Activated CD8-positive, alpha-beta T cell treated with anti-CD3 and anti-CD28 coated beads for 36 hours (primary cell): ENCODE results near the gene PLD1. TPM values are rescaled to one million over a fixed set of nuclear protein-coding genes. Genes with fewer than 3 reads are reported as not detected.

Source experiments
- ATAC-seq: fragments of 200-7000 bp; cut with Tn5 transposase; one replicate; pipeline ENCODE4 v1.10.0; 2021; ENCODE audit warnings: mild to moderate bottlenecking, moderate library complexity
- CTCF ChIA-PET: fragments of 350-600 bp; sonication (Branson Sonifier 250); formaldehyde crosslinking; loops from one replicate; lab custom pipeline; 2021; ENCODE audit warnings: antibody characterized with exemption; lab: Charles Lee
- POLR2A ChIA-PET: fragments of 350-600 bp; sonication (Branson Sonifier 250); formaldehyde crosslinking; loops from one replicate; lab custom pipeline; 2021; ENCODE audit warnings: antibody characterized with exemption; lab: Charles Lee
- DNase-seq: peaks from one replicate; pipeline ENCODE4 v3.0.0-alpha.2; 2020
- H3K27ac Mint-ChIP-seq: one replicate; pipeline ENCODE4 v1.8.0; 2021; ENCODE audit warnings: mild to moderate bottlenecking, mixed read lengths
- H3K27me3 Mint-ChIP-seq: one replicate; pipeline ENCODE4 v1.8.0; 2021; ENCODE audit warnings: mixed read lengths
- H3K36me3 Mint-ChIP-seq: one replicate; pipeline ENCODE4 v1.8.0; 2021; ENCODE audit warnings: low read depth, mixed read lengths
- H3K4me1 Mint-ChIP-seq: one replicate; pipeline ENCODE4 v1.8.0; 2021; ENCODE audit warnings: low read depth, mixed read lengths
- H3K4me3 Mint-ChIP-seq: one replicate; pipeline ENCODE4 v1.8.0; 2021; ENCODE audit warnings: mild to moderate bottlenecking, moderate library complexity, mixed read lengths
- H3K9me3 Mint-ChIP-seq: one replicate; pipeline ENCODE4 v1.8.0; 2021; ENCODE audit warnings: mixed read lengths
- CTCF ChIP-seq: fragments of 200-600 bp; IDR thresholded peaks from one replicate; pipeline ENCODE4 v1.8.0; 2022; ENCODE audit warnings: antibody characterized with exemption, mild to moderate bottlenecking
- intact Hi-C: fragments of 100-400 bp; cut with micrococcal nuclease; formaldehyde crosslinking; loops from one replicate; pipeline ENCODE4 v1.10.0; 2022
- total RNA-seq, 2 experiments: library from RNA; stranded (reverse); gene quantifications; one replicate each; pipeline ENCODE4 v1.2.3, GENCODE V29; 2021

Gene PLD1
- total RNA-seq, 2 experiments from 2014 or later, result 0.86 to 1.2 TPM

GRCh38 chr3:171850320-171850959 is 40.2 kb upstream of the PLD1 start:
- DNase-seq (no peak), ATAC-seq (no peak)
- H3K27me3 Mint-ChIP-seq, result peaks cover 19% of the 10 kb centered on the region
- peaks cover 21% of the 10 kb centered on the region for H3K4me1 Mint-ChIP-seq
- ChIA-PET CTCF (interaction anchor here (1.0 kb wide), 1 partner anchor 15 kb away, joined by 3 read pairs; no protein-coding TSS in a partner anchor), POLR2A (no interaction called here)
- H3K4me3 Mint-ChIP-seq, result no peak overlapping the region
- intact Hi-C loops, result no loop called here
- no peak overlapping the region for H3K27ac Mint-ChIP-seq
- peaks cover 13% of the 10 kb centered on the region for H3K9me3 Mint-ChIP-seq
- TF ChIP-seq CTCF, result no peak
- peaks cover 2% of the 10 kb centered on the region for H3K36me3 Mint-ChIP-seq

- no peak for TF ChIP-seq CTCF
- intact Hi-C loops, result no loop called here
- Mint-ChIP-seq H3K4me3 (no peak overlapping the region), H3K27ac (no peak overlapping the region), H3K9me3 (peaks cover 13% of the 10 kb centered on the region), H3K4me1 (peaks cover 21% of the 10 kb centered on the region), H3K27me3 (peaks cover 19% of the 10 kb centered on the region), H3K36me3 (peaks cover 2% of the 10 kb centered on the region)
- ChIA-PET CTCF (interaction anchor here (1.0 kb wide), 1 partner anchor 16 kb away, joined by 3 read pairs; no protein-coding TSS in a partner anchor), POLR2A (no interaction called here)
- DNase-seq (no peak), ATAC-seq (no peak)
Measured at GRCh38 chr3:171849617-171850319, 39.5 kb upstream of the PLD1 start.

- no peak for TF ChIP-seq CTCF
- H3K36me3 Mint-ChIP-seq, result no peaks in the 10 kb centered on the region
- intact Hi-C loops, result no loop called here
- CTCF ChIA-PET, result interaction anchor here (1.1 kb wide), 2 partner anchors 18 to 21 kb away, joined by 3 to 4 read pairs; no protein-coding TSS in a partner anchor
- peak overlapping the region; percentile 55 for H3K27ac Mint-ChIP-seq
- H3K4me3 Mint-ChIP-seq, result no peak overlapping the region
- no peaks in the 10 kb centered on the region for H3K9me3 Mint-ChIP-seq
- ATAC-seq, result peak; percentile 50
- peaks cover 21% of the 10 kb centered on the region for H3K4me1 Mint-ChIP-seq
- POLR2A ChIA-PET, result interaction anchor here (1.0 kb wide), 1 partner anchor 18 kb away, joined by 4 read pairs; no protein-coding TSS in a partner anchor
- H3K27me3 Mint-ChIP-seq, result peaks cover 15% of the 10 kb centered on the region
- peak; percentile 28 for DNase-seq
Measured at GRCh38 chr3:171847595-171848259, 37.4 kb upstream of the PLD1 start.

GRCh38 chr3:171847133-171847532 is 36.9 kb upstream of the PLD1 start:
- POLR2A ChIA-PET, result interaction anchor here (1.0 kb wide), 1 partner anchor 19 kb away, joined by 4 read pairs; no protein-coding TSS in a partner anchor
- Mint-ChIP-seq H3K4me3 (no peak overlapping the region), H3K9me3 (no peaks in the 10 kb centered on the region), H3K27ac (peak overlapping the region; percentile 64), H3K4me1 (peaks cover 21% of the 10 kb centered on the region), H3K27me3 (peaks cover 14% of the 10 kb centered on the region), H3K36me3 (no peaks in the 10 kb centered on the region)
- CTCF ChIA-PET, result interaction anchor here (0.9 to 1.1 kb wide), 3 partner anchors 11 to 20 kb away, joined by 3 to 4 read pairs (median 3); no protein-coding TSS in a partner anchor
- ATAC-seq (no peak), DNase-seq (no peak)
- no peak for TF ChIP-seq CTCF
- intact Hi-C loops, result no loop called here
